GM19043 (cell line): ENCODE data around the gene ZNF729.
"Not testable (repeated sequence)": the region's sequence is repeated elsewhere in the genome, so short reads cannot be mapped to it uniquely, and the experiment has no call there.

Experiments
- ATAC-seq: cut with Tn5 transposase; IDR thresholded peaks from one replicate; pipeline ENCODE4 v1.9.1; 2021; ENCODE audit warnings: low read depth; ENCODE audit not compliant: unreplicated experiment

ZNF729 gene

GRCh38 chr19:22286151-22286810 lies at the start of gene ZNF729:
ZNF729 (plus strand) TSS chr19:22286441; CDS start chr19:22286526, 85 bp downstream.
- ATAC-seq = no peak

GRCh38 chr19:22256856-22257255 lies 29.4 kb upstream of the ZNF729 start:
- ATAC-seq = no peak

- ATAC-seq = no peak
Measured at GRCh38 chr19:22257381-22257780, 28.9 kb upstream of the ZNF729 start.

GRCh38 chr19:22257916-22258315 lies 28.3 kb upstream of the ZNF729 start:
- no peak for ATAC-seq

- no peak for ATAC-seq
Measured at GRCh38 chr19:22260499-22260898, 25.7 kb upstream of the ZNF729 start.

- ATAC-seq = no peak
Measured at GRCh38 chr19:22261596-22261995, 24.6 kb upstream of the ZNF729 start.

- ATAC-seq = no peak
Measured at GRCh38 chr19:22263121-22263520, 23.1 kb upstream of the ZNF729 start.

GRCh38 chr19:22321554-22321953 lies 35.3 kb downstream of the ZNF729 start:
- ATAC-seq = not testable (repeated sequence)

GRCh38 chr19:22326219-22326618 lies 40.0 kb downstream of the ZNF729 start:
- ATAC-seq = no peak

- ATAC-seq = no peak
Measured at GRCh38 chr19:22327321-22327720, 41.1 kb downstream of the ZNF729 start.

GRCh38 chr19:22331521-22331920 lies 45.3 kb downstream of the ZNF729 start:
- ATAC-seq = no peak

- ATAC-seq = no peak
Measured at GRCh38 chr19:22332924-22333323, 46.7 kb downstream of the ZNF729 start.

- ATAC-seq = no peak
Measured at GRCh38 chr19:22335716-22336115, 49.5 kb downstream of the ZNF729 start.

GRCh38 chr19:22354665-22355064 lies 68.4 kb downstream of the ZNF729 start:
- ATAC-seq = no peak
